Type B pancreatic cell (in vitro differentiated cells): ENCODE data around the gene IFIT5. TPM values are rescaled to one million over a fixed set of nuclear protein-coding genes. Genes with fewer than 3 reads are reported as not detected.
"Not testable (repeated sequence)": the region's sequence is repeated elsewhere in the genome, so short reads cannot be mapped to it uniquely, and the experiment has no call there.

ENCODE experiments used
- DNase-seq: peaks from one replicate; pipeline ENCODE4 v3.0.0; 2021; ENCODE audit warnings: mixed read lengths; ENCODE audit not compliant: unreplicated experiment; ENCODE audit errors: extremely low spot score
- H3K27ac Mint-ChIP-seq: 2 replicates; pipeline ENCODE4 v1.8.0; 2021; ENCODE audit warnings: mild to moderate bottlenecking, mixed read lengths
- H3K27me3 Mint-ChIP-seq: 2 replicates; pipeline ENCODE4 v1.8.0; 2021; ENCODE audit warnings: mixed read lengths
- H3K36me3 Mint-ChIP-seq: 2 replicates; pipeline ENCODE4 v1.8.0; 2021; ENCODE audit warnings: mixed read lengths
- H3K4me1 Mint-ChIP-seq: one replicate; pipeline ENCODE4 v1.8.0; 2021; ENCODE audit warnings: mixed read lengths; ENCODE audit not compliant: unreplicated experiment
- H3K4me3 Mint-ChIP-seq: 2 replicates; pipeline ENCODE4 v1.8.0; 2021; ENCODE audit warnings: mild to moderate bottlenecking, mixed read lengths
- H3K9me3 Mint-ChIP-seq: 2 replicates; pipeline ENCODE4 v1.8.0; 2021; ENCODE audit warnings: mixed read lengths
- CTCF ChIP-seq: fragments of 200-600 bp; sonication (generic); conservative IDR thresholded peaks from 2 replicates; pipeline ENCODE4 v1.5.0; 2021; ENCODE audit warnings: antibody characterized with exemption, mild to moderate bottlenecking
- total RNA-seq: library from RNA; stranded (reverse); gene quantifications from 2 replicates; pipeline ENCODE4 v1.2.1, GENCODE V29; 2021; ENCODE audit warnings: low replicate concordance

Gene IFIT5
- total RNA-seq, 1 donor from 2014 or later, result 11.0 TPM

- Mint-ChIP-seq H3K27ac (no peak overlapping the region), H3K4me3 (no peak overlapping the region)
These were observed 31.6 kb upstream of the IFIT5 start for GRCh38 chr10:89382757-89383156.

GRCh38 chr10:89384474-89385340, 29.7 kb upstream of the IFIT5 start:
- Mint-ChIP-seq H3K9me3 (no peaks in the 10 kb centered on the region), H3K4me3 (no peak overlapping the region), H3K4me1 (no peaks in the 10 kb centered on the region), H3K27ac (no peak overlapping the region), H3K36me3 (no peaks in the 10 kb centered on the region), H3K27me3 (no peaks in the 10 kb centered on the region)
- DNase-seq, result no peak
- TF ChIP-seq CTCF, result no peak

More at GRCh38 chr10:89382757-89383156, 31.6 kb upstream of the IFIT5 start:
- TF ChIP-seq CTCF, result no peak
- no peaks in the 10 kb centered on the region for H3K36me3 Mint-ChIP-seq
- no peak for DNase-seq
- no peaks in the 10 kb centered on the region for H3K9me3 Mint-ChIP-seq
- H3K27me3 Mint-ChIP-seq, result no peaks in the 10 kb centered on the region
- peaks cover 12% of the 10 kb centered on the region for H3K4me1 Mint-ChIP-seq

GRCh38 chr10:89388806-89389205, 25.6 kb upstream of the IFIT5 start:
- no peaks in the 10 kb centered on the region for H3K36me3 Mint-ChIP-seq
- peaks cover 16% of the 10 kb centered on the region for H3K4me1 Mint-ChIP-seq
- H3K27ac Mint-ChIP-seq, result no peak overlapping the region
- no peak for TF ChIP-seq CTCF
- no peaks in the 10 kb centered on the region for H3K27me3 Mint-ChIP-seq
- no peak overlapping the region for H3K4me3 Mint-ChIP-seq
- no peak for DNase-seq
- no peaks in the 10 kb centered on the region for H3K9me3 Mint-ChIP-seq

- no peaks in the 10 kb centered on the region for H3K36me3 Mint-ChIP-seq
- no peak overlapping the region for H3K27ac Mint-ChIP-seq
- DNase-seq, result no peak
- no peaks in the 10 kb centered on the region for H3K27me3 Mint-ChIP-seq
- peak; percentile 57 for TF ChIP-seq CTCF
- no peak overlapping the region for H3K4me3 Mint-ChIP-seq
- no peaks in the 10 kb centered on the region for H3K9me3 Mint-ChIP-seq
- H3K4me1 Mint-ChIP-seq, result peaks cover 16% of the 10 kb centered on the region
These were observed 25.1 kb upstream of the IFIT5 start for GRCh38 chr10:89389254-89389653.

GRCh38 chr10:89390476-89391225, 23.7 kb upstream of the IFIT5 start:
- no peak for TF ChIP-seq CTCF
- peaks cover 16% of the 10 kb centered on the region for H3K4me1 Mint-ChIP-seq
- no peak overlapping the region for H3K27ac Mint-ChIP-seq
- H3K9me3 Mint-ChIP-seq, result no peaks in the 10 kb centered on the region
- DNase-seq, result no peak
- H3K4me3 Mint-ChIP-seq, result no peak overlapping the region
- no peaks in the 10 kb centered on the region for H3K36me3 Mint-ChIP-seq
- no peaks in the 10 kb centered on the region for H3K27me3 Mint-ChIP-seq

GRCh38 chr10:89391226-89391576, 23.2 kb upstream of the IFIT5 start:
- not testable (repeated sequence) for H3K9me3 Mint-ChIP-seq, H3K27ac Mint-ChIP-seq, DNase-seq, H3K36me3 Mint-ChIP-seq, H3K4me3 Mint-ChIP-seq, H3K27me3 Mint-ChIP-seq
- H3K4me1 Mint-ChIP-seq, result peaks cover 16% of the 10 kb centered on the region
